G401.6 (cell line): ENCODE data around the gene GFER.
"Not testable (repeated sequence)": the region's sequence is repeated elsewhere in the genome, so short reads cannot be mapped to it uniquely, and the experiment has no call there.

Experiments
- FAIRE-seq: peaks from 2 replicates; lab custom pipeline; 2012; peaks lifted over from hg19 to GRCh38; lab: Jason Lieb, UNC

The GFER gene

GRCh38 chr16:1957434-1958142 is 26.4 kb upstream of the GFER start:
- FAIRE-seq = not testable (repeated sequence)

GRCh38 chr16:1958143-1958491 is 25.9 kb upstream of the GFER start:
- not testable (repeated sequence) for FAIRE-seq

- FAIRE-seq = no peak
These were observed 25.2 kb upstream of the GFER start for GRCh38 chr16:1958715-1959268.

GRCh38 chr16:1959269-1960039 is 24.5 kb upstream of the GFER start, which contains the start of gene NDUFB10:
NDUFB10 (plus strand) TSS chr16:1959538; CDS start chr16:1959625, 87 bp downstream.
- FAIRE-seq = no peak

GRCh38 chr16:1960665-1961630 is 23.0 kb upstream of the GFER start:
- FAIRE-seq = peak; percentile 93

- FAIRE-seq = peak; percentile 50
These were observed 22.3 kb upstream of the GFER start for GRCh38 chr16:1961651-1962067.

GRCh38 chr16:1962161-1963153 is 21.5 kb upstream of the GFER start:
- not testable (repeated sequence) for FAIRE-seq

- FAIRE-seq = no peak
These were observed 20.0 kb upstream of the GFER start for GRCh38 chr16:1963806-1964505.

GRCh38 chr16:1964506-1965395 is 19.2 kb upstream of the GFER start, which contains the start of gene RPS2:
RPS2 (minus strand) TSS chr16:1964826; CDS start chr16:1964625, 201 bp downstream.
- peak; percentile 97 for FAIRE-seq

GRCh38 chr16:1965396-1966001 is 18.5 kb upstream of the GFER start:
- no peak for FAIRE-seq

GRCh38 chr16:1966460-1966859 is 17.5 kb upstream of the GFER start, which contains the start of gene RNF151:
RNF151 (plus strand) TSS chr16:1966856; CDS start chr16:1966882, 26 bp downstream.
- FAIRE-seq = no peak

GRCh38 chr16:1968146-1968953 is 15.6 kb upstream of the GFER start:
- no peak for FAIRE-seq

- peak; percentile 65 for FAIRE-seq
These were observed 12.1 kb upstream of the GFER start, which contains the start of gene TBL3 for GRCh38 chr16:1971796-1972489. TBL3 (plus strand) TSS chr16:1972053; CDS start chr16:1972165, 112 bp downstream.

GRCh38 chr16:1972490-1972877 is 11.5 kb upstream of the GFER start:
- no peak for FAIRE-seq

GRCh38 chr16:1973461-1974156 is 10.4 kb upstream of the GFER start:
- FAIRE-seq = no peak
